GM18951 (cell line): ENCODE data around the gene FGF1.

Experiments used
- POLR2A ChIP-seq: IDR thresholded peaks from 4 replicates; pipeline ENCODE4 v1.6.1; 2011; ENCODE audit warnings: mild to moderate bottlenecking; ENCODE audit not compliant: insufficient read length, insufficient read depth; ENCODE audit errors: extremely low read depth
- in situ Hi-C: fragments of 300-500 bp; cut with MboI; formaldehyde crosslinking; loops from one replicate; pipeline ENCODE4 v1.12.0; 2022; ENCODE audit warnings: low sequenced_read_pairs, mixed read lengths, inconsistent platforms; ENCODE audit not compliant: unreplicated experiment

The FGF1 gene

GRCh38 chr5:142578161-142578830 is 107.6 kb downstream of the FGF1 start:
- in situ Hi-C loops = no loop called here

GRCh38 chr5:142576804-142577203 is 109.1 kb downstream of the FGF1 start:
- in situ Hi-C loops = no loop called here
- TF ChIP-seq POLR2A = no peak

More at GRCh38 chr5:142578161-142578830, 107.6 kb downstream of the FGF1 start:
- TF ChIP-seq POLR2A = no peak

- in situ Hi-C loops = no loop called here
- TF ChIP-seq POLR2A = no peak
Measured at GRCh38 chr5:142576303-142576702, 109.6 kb downstream of the FGF1 start.

- in situ Hi-C loops = loop anchor here (25.0 kb wide), 2 partner anchors 410 to 585 kb away; no protein-coding TSS in a partner anchor
- no peak for TF ChIP-seq POLR2A
Measured at GRCh38 chr5:142572006-142572405, 113.9 kb downstream of the FGF1 start.

- TF ChIP-seq POLR2A = no peak
- in situ Hi-C loops = loop anchor here (25.0 kb wide), 2 partner anchors 409 to 584 kb away; no protein-coding TSS in a partner anchor
Measured at GRCh38 chr5:142571371-142571770, 114.5 kb downstream of the FGF1 start.

GRCh38 chr5:142569905-142570304 is 116.0 kb downstream of the FGF1 start:
- in situ Hi-C loops = loop anchor here (25.0 kb wide), 2 partner anchors 408 to 583 kb away; no protein-coding TSS in a partner anchor

GRCh38 chr5:142568996-142569335 is 116.9 kb downstream of the FGF1 start:
- TF ChIP-seq POLR2A = no peak
- in situ Hi-C loops = loop anchor here (25.0 kb wide), 2 partner anchors 407 to 582 kb away; no protein-coding TSS in a partner anchor

More at GRCh38 chr5:142569905-142570304, 116.0 kb downstream of the FGF1 start:
- TF ChIP-seq POLR2A = no peak

GRCh38 chr5:142568283-142568995 is 117.5 kb downstream of the FGF1 start:
- TF ChIP-seq POLR2A = no peak
- in situ Hi-C loops = loop anchor here (25.0 kb wide), 2 partner anchors 406 to 581 kb away; no protein-coding TSS in a partner anchor

- TF ChIP-seq POLR2A = no peak
- in situ Hi-C loops = loop anchor here (25.0 kb wide), 2 partner anchors 399 to 574 kb away; no protein-coding TSS in a partner anchor
Measured at GRCh38 chr5:142561486-142562097, 124.3 kb downstream of the FGF1 start.

GRCh38 chr5:142561029-142561428 is 124.9 kb downstream of the FGF1 start:
- no peak for TF ChIP-seq POLR2A
- in situ Hi-C loops = loop anchor here (25.0 kb wide), 2 partner anchors 399 to 574 kb away; no protein-coding TSS in a partner anchor

- no peak for TF ChIP-seq POLR2A
- in situ Hi-C loops = loop anchor here (25.0 kb wide), 2 partner anchors 390 to 565 kb away; no protein-coding TSS in a partner anchor
Measured at GRCh38 chr5:142552107-142552506, 133.8 kb downstream of the FGF1 start.

- TF ChIP-seq POLR2A = no peak
- in situ Hi-C loops = loop anchor here (25.0 kb wide), 2 partner anchors 389 to 564 kb away; no protein-coding TSS in a partner anchor
Measured at GRCh38 chr5:142551338-142552067, 134.4 kb downstream of the FGF1 start.
